Skeletal muscle satellite cell (primary cell): Measurements from ENCODE around the gene SORCS2.

Experiments used
- H3K27me3 ChIP-seq: 2 replicates; pipeline ENCODE4 v1.7.0; 2013; ENCODE audit warnings: low read length; ENCODE audit not compliant: control insufficient read depth, insufficient read depth
- H3K36me3 ChIP-seq: 2 replicates; pipeline ENCODE4 v1.7.0; 2013; ENCODE audit warnings: mild to moderate bottlenecking, control low read depth, low read length; ENCODE audit not compliant: insufficient read depth
- H3K4me1 ChIP-seq: 2 replicates; pipeline ENCODE4 v1.7.0; 2013; ENCODE audit warnings: low read length; ENCODE audit not compliant: control insufficient read depth, insufficient read depth
- H3K4me2 ChIP-seq: 2 replicates; pipeline ENCODE4 v1.7.0; 2013; ENCODE audit warnings: mild to moderate bottlenecking, low read length
- H3K4me3 ChIP-seq: 2 replicates; pipeline ENCODE4 v1.7.0; 2013; ENCODE audit warnings: low read length
- H3K9ac ChIP-seq: 2 replicates; pipeline ENCODE4 v1.7.0; 2013; ENCODE audit warnings: mild to moderate bottlenecking, low read depth, low read length, moderate library complexity
- H3K9me3 ChIP-seq: replicated peaks from 2 replicates; pipeline ENCODE4 v1.7.0; 2013; ENCODE audit warnings: mild to moderate bottlenecking, control low read depth, low read length

SORCS2 gene

GRCh38 chr4:7196288-7196651, 3.9 kb downstream of the SORCS2 start:
- no peaks in the 10 kb centered on the region for H3K9me3 ChIP-seq
- peaks cover 41% of the 10 kb centered on the region for H3K27me3 ChIP-seq
- H3K36me3 ChIP-seq, result no peaks in the 10 kb centered on the region
- H3K4me2 ChIP-seq, result no peak overlapping the region
- H3K9ac ChIP-seq, result no peak overlapping the region
- H3K4me3 ChIP-seq, result no peak overlapping the region
- peaks cover 7% of the 10 kb centered on the region for H3K4me1 ChIP-seq

DNA sequence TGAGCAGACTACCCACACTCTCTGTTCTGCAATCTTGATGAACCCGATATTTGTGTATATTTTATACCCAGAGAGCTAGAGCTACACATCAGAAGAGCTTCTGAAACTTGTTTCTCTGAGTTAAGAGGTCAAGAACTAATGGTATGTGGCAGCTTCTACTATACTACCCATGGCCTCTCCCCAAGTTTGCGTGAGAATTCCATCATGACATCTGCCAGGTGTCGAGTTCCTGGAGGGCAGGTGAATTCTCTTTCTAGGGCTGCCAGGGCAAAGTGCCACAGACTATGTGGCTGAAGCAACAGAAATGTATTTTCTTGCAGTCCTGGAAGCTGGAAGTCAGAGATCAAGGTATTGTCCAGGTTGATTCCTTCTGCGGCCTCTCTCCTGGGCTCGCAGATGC, 4.4 kb downstream of the SORCS2 start:
- no peaks in the 10 kb centered on the region for H3K36me3 ChIP-seq
- no peak overlapping the region for H3K9ac ChIP-seq
- H3K27me3 ChIP-seq, result peaks cover 39% of the 10 kb centered on the region
- peaks cover 12% of the 10 kb centered on the region for H3K4me1 ChIP-seq
- H3K4me2 ChIP-seq, result no peak overlapping the region
- H3K4me3 ChIP-seq, result no peak overlapping the region
- no peaks in the 10 kb centered on the region for H3K9me3 ChIP-seq

DNA sequence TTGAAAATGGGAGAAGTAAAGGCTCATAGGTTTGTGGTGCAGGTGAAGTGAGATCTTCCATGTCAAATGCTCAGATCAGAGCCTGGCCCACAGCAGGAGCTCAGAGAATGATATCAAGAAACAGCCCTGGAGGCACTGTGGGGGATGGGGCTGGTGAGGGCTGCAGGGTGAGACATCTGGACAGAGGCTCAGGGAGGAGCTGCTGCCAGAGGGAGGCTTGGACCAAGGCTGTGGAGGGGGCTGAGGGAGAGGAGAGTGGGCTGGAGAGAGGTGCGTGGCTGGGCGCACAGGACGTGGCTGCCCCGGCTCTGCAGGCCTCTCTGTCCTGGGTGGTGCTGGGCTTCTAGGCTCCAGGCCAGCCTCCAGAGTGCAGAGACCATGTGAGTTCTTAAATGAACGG, 5.6 kb downstream of the SORCS2 start:
- no peak overlapping the region for H3K4me3 ChIP-seq
- H3K4me2 ChIP-seq, result no peak overlapping the region
- peaks cover 23% of the 10 kb centered on the region for H3K4me1 ChIP-seq
- no peaks in the 10 kb centered on the region for H3K36me3 ChIP-seq
- H3K9me3 ChIP-seq, result no peaks in the 10 kb centered on the region
- peaks cover 37% of the 10 kb centered on the region for H3K27me3 ChIP-seq
- H3K9ac ChIP-seq, result no peak overlapping the region

GRCh38 chr4:7198440-7199128, 6.2 kb downstream of the SORCS2 start:
- H3K9me3 ChIP-seq, result no peaks in the 10 kb centered on the region
- no peak overlapping the region for H3K4me3 ChIP-seq
- H3K4me1 ChIP-seq, result peaks cover 17% of the 10 kb centered on the region
- H3K27me3 ChIP-seq, result peaks cover 30% of the 10 kb centered on the region
- no peak overlapping the region for H3K4me2 ChIP-seq
- H3K36me3 ChIP-seq, result no peaks in the 10 kb centered on the region
- no peak overlapping the region for H3K9ac ChIP-seq

DNA sequence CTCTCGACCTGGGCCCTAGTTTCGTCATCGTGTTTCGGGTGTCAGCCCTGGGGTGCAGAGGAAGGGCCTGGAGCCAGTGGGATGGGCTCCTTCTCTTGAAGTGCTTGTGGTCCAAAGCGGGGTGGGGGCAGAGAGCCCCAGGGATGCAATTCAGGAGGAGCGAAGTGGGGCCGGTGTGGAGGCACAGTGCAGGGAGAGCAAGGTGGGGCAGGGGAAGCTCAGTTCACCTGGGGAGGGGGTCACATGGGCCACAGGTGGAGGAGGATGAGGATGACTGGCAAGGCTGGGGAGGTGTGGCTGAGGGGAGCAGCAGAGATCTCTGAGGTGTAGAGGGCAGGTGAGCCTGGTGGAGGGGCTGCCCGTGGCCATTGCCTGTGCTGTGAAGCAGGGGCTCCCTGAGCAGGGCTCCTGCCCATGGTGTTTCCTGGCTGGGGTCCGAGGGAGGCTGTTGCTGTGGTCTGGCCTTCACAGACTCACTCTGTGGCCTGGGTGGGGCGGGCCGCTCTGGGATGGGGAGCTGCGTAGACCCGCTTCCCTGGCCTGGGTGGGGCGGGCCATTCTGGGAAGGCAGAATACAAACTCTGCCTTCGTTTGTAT, 6.9 kb downstream of the SORCS2 start:
- H3K27me3 ChIP-seq, result peaks cover 24% of the 10 kb centered on the region

GRCh38 chr4:7199771-7200441, 7.6 kb downstream of the SORCS2 start:
- Histone ChIP-seq H3K9ac (no peak overlapping the region), H3K4me1 (peaks cover 17% of the 10 kb centered on the region), H3K4me3 (no peak overlapping the region), H3K9me3 (no peaks in the 10 kb centered on the region), H3K36me3 (no peaks in the 10 kb centered on the region), H3K27me3 (peaks cover 17% of the 10 kb centered on the region), H3K4me2 (no peak overlapping the region)

More for the DNA sequence above, 6.9 kb downstream of the SORCS2 start:
- no peak overlapping the region for H3K4me3 ChIP-seq
- peaks cover 17% of the 10 kb centered on the region for H3K4me1 ChIP-seq
- no peak overlapping the region for H3K9ac ChIP-seq
- H3K36me3 ChIP-seq, result no peaks in the 10 kb centered on the region
- no peaks in the 10 kb centered on the region for H3K9me3 ChIP-seq
- H3K4me2 ChIP-seq, result no peak overlapping the region

DNA sequence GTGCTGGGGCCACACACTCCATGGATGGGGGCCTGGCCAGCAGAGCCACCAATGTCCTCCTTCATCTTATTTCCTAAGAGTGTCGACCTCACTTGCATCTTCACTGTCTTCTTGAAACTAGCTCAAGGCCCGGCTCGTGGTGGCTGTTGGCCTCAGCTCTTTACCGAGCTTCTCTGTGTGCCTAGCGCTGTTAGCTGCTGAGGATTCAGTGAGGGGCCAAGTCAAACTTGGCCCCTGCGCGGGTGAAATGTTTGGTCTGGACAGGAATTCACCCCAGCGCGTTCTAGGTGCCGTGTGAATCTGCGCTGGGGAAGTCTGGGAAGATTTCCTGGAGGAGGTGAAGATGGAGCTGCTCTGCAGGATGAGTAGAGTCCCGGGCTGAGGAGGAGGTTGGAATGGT, 8.5 kb downstream of the SORCS2 start:
- Histone ChIP-seq H3K27me3 (peaks cover 8% of the 10 kb centered on the region), H3K36me3 (no peaks in the 10 kb centered on the region), H3K4me3 (no peak overlapping the region), H3K9ac (no peak overlapping the region), H3K9me3 (no peaks in the 10 kb centered on the region), H3K4me2 (no peak overlapping the region), H3K4me1 (peaks cover 23% of the 10 kb centered on the region)

- H3K9me3 ChIP-seq, result no peaks in the 10 kb centered on the region
- peaks cover 2% of the 10 kb centered on the region for H3K27me3 ChIP-seq
- no peak overlapping the region for H3K9ac ChIP-seq
- peaks cover 32% of the 10 kb centered on the region for H3K4me1 ChIP-seq
- no peak overlapping the region for H3K4me3 ChIP-seq
- H3K36me3 ChIP-seq, result no peaks in the 10 kb centered on the region
- H3K4me2 ChIP-seq, result no peak overlapping the region
Observed at GRCh38 chr4:7201420-7202305, 9.3 kb downstream of the SORCS2 start.

- H3K4me1 ChIP-seq, result peaks cover 39% of the 10 kb centered on the region
- H3K9me3 ChIP-seq, result no peaks in the 10 kb centered on the region
- no peak overlapping the region for H3K9ac ChIP-seq
- no peak overlapping the region for H3K4me2 ChIP-seq
- H3K27me3 ChIP-seq, result peaks cover 2% of the 10 kb centered on the region
- H3K4me3 ChIP-seq, result no peak overlapping the region
- no peaks in the 10 kb centered on the region for H3K36me3 ChIP-seq
Observed at GRCh38 chr4:7202411-7202810, 10.1 kb downstream of the SORCS2 start.

DNA sequence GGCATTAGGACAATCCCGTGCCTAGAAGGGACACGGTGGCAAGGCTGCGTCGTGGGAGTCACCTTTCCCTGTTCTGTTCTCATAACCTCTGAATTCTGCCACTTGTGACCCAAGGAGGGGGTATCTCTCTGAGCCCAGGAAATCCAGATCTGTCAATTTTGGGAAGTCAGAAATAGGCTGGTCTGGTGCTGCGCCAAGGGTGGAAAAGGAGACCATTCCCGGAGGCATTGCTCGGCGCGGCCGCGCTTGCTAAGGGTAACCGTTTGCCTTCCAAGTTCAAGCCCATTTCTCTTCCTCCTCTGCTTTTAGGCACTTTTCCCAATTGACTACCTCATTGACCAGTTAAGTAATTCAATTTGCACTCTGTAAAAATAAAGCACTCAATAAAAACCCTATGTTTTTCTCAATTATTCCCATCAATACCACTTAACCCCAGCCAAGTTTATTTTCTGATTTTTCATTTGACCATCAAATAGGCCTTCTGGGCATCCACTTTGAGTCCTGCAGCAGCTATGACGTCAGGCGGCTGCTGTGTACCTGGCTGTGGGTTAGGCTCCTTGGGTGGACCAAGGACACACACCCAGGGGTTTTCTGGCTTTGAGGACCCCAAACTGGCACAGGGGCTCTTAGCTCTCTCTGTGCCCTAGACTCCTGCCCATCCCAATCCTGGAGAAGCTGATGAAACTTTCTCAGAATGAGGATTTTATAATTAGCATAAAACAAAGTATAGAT, 12.5 kb downstream of the SORCS2 start:
- Histone ChIP-seq H3K4me1 (peaks cover 57% of the 10 kb centered on the region), H3K9ac (no peak overlapping the region), H3K9me3 (no peaks in the 10 kb centered on the region), H3K36me3 (no peaks in the 10 kb centered on the region), H3K4me3 (no peak overlapping the region), H3K4me2 (no peak overlapping the region), H3K27me3 (no peaks in the 10 kb centered on the region)

DNA sequence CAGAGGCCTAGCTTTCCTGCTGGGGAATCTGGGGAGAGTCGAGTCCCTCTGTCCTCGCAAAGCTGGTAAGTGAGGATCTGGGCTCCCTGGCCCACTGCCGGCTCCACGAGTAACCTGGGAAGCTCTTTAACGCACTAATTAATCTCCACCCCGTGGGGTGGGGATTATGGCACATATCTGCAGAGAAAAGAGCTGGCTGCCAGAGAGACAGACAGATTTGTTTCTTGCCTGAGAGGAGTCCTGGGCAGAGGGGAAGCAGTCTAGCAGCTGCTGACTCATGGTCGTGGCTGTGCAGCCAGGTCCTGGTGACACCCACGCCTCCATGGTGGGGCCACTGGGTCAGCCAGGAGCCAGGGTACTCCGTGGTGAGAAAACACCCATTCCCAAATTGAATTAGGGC, 14.0 kb downstream of the SORCS2 start:
- H3K9ac ChIP-seq, result peak overlapping the region; percentile 61
- peak overlapping the region; percentile 44 for H3K4me3 ChIP-seq
- no peaks in the 10 kb centered on the region for H3K9me3 ChIP-seq
- H3K4me1 ChIP-seq, result peaks cover 69% of the 10 kb centered on the region
- no peaks in the 10 kb centered on the region for H3K27me3 ChIP-seq
- peak overlapping the region; percentile 81 for H3K4me2 ChIP-seq
- H3K36me3 ChIP-seq, result no peaks in the 10 kb centered on the region
